HUDEP-2 (cell line): ENCODE data around the gene SCN2B.

Experiments used
- DNase-seq, 76 experiments: peaks; one replicate each; lab custom pipeline; 2025; ENCODE audit not compliant: unreplicated experiment in 76 of 76; lab: John Stamatoyannopoulos, UW

The SCN2B gene

GRCh38 chr11:118175993-118176777, at the start of gene SCN2B:
TSS of gene SCN2B (minus strand) at chr11:118176639. CDS start at chr11:118176431, 208 bp downstream.
- no peak for DNase-seq

GRCh38 chr11:118224511-118225188, 48.2 kb upstream of the SCN2B start, which contains the start of gene JAML:
TSS of gene JAML (minus strand) at chr11:118225011. CDS start at chr11:118214866, 10,145 bp downstream.
- DNase-seq = no peak

GRCh38 chr11:118223992-118224391, 47.6 kb upstream of the SCN2B start:
- DNase-seq = no peak

- no peak for DNase-seq
These were observed 47.1 kb upstream of the SCN2B start for GRCh38 chr11:118223570-118223969.

- DNase-seq = no peak
These were observed 46.0 kb upstream of the SCN2B start for GRCh38 chr11:118222437-118222836.

- DNase-seq = no peak
These were observed 45.0 kb upstream of the SCN2B start for GRCh38 chr11:118221419-118221818.

- no peak for DNase-seq
These were observed 43.3 kb upstream of the SCN2B start for GRCh38 chr11:118219732-118220131.

- no peak for DNase-seq
These were observed 42.8 kb upstream of the SCN2B start for GRCh38 chr11:118219244-118219643.

- DNase-seq = no peak
These were observed 41.1 kb upstream of the SCN2B start for GRCh38 chr11:118217575-118217974.

- DNase-seq = no peak
These were observed 40.4 kb upstream of the SCN2B start for GRCh38 chr11:118216621-118217481.

GRCh38 chr11:118215765-118216164, 39.3 kb upstream of the SCN2B start:
- no peak for DNase-seq

GRCh38 chr11:118215262-118215661, 38.8 kb upstream of the SCN2B start:
- DNase-seq = no peak

- DNase-seq = no peak
These were observed 37.9 kb upstream of the SCN2B start for GRCh38 chr11:118214210-118214914.

- no peak for DNase-seq
These were observed 37.3 kb upstream of the SCN2B start for GRCh38 chr11:118213781-118214180.

GRCh38 chr11:118213201-118213600, 36.8 kb upstream of the SCN2B start:
- DNase-seq = no peak

- no peak for DNase-seq
These were observed 36.3 kb upstream of the SCN2B start for GRCh38 chr11:118212781-118213191.

- no peak for DNase-seq
These were observed 35.8 kb upstream of the SCN2B start for GRCh38 chr11:118212131-118212725.

GRCh38 chr11:118211006-118211405, 34.6 kb upstream of the SCN2B start:
- no peak for DNase-seq

- no peak for DNase-seq
These were observed 33.9 kb upstream of the SCN2B start for GRCh38 chr11:118210323-118210722.

GRCh38 chr11:118209033-118209432, 32.6 kb upstream of the SCN2B start:
- DNase-seq = no peak
